Medulla oblongata (tissue), 1 donor: Measurements from ENCODE around the gene MICAL1.
A peak's percentile ranks its signal among the peaks of the same experiment; 100 is the strongest.

Experiments used
- DNase-seq: peaks from one replicate; pipeline ENCODE4 v3.0.0-alpha.2; 2015; ENCODE audit errors: extremely low spot score

The MICAL1 gene

DNA sequence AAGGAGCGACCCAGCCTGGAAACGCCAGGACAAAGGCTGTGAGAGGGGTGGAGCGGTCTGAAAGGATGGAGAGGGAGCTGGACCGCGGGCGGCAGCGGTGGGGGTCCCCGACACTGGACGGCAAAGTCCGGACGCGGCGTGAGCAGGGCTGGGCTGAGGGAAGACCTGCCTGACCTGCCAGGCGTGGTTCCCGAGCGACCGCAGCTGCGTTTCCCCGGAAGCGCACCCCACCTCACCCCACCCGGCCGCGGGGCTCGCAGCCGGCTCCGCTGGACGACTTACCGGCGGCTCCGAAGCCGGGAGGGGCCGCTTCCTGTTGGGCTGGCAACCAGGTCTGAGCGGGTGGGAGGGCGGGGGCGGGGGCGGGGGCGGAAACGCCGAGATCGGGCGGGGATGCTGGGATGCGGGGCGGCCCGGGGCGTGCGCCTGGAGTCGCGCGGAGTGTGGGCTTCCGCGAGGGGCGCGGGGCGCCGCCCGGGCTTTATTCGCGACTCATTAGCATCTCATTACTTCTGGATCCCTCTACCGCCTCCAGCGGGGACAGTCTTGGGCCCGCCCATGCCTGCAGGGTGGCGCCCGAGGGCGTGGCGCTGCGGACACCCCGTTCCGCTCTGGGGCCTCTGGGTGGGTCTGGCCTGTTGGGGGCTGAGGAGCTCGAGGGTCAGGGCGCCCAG, at the start of gene MICAL1:
TSS of gene MICAL1 (minus strand) at position 336 of the 674 bp plus-strand sequence. CDS start 1,576 bp downstream, outside the sequence.
- peak; percentile 72 for DNase-seq

DNA sequence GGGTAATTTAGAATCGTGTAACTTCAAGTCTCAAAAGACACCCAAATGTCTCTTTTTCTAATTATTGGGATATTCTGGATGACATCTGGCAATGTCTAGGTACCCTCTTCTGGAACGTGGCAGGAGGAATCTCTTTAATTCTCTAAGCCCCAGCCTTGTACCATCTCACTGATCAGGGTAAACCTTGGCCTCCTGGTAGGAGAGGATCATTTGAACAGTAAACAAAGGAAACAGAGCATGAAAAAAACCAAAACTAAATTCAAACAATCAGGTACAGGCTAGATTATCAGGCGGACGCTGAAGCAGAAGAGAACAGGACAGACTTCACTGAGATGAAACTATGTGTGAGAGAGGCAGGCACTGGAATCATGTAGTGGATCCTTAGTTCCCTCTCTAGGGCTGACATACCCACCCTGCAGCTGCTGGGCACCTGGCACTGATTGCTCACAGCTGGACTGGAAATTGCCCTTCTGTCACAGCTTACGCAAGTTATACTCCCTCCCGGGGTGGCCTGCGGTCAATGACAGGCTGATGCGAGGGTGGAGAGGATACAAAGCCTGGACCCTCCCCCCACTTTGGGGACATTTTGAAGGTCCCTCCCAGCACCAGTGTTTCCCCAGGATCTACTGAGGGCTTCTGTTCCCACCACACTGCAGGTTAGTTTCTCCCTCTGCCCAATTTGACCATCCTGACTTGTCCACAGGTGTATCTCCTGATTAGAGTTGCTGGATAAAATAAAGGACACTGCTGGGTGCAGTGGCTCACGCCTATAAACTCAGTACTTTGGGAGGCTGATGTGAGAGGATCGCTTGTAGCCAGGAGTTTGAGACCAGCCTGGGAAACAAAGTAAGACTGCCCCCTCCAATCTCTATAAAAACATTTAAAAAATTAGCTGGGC, 48.0 kb upstream of the MICAL1 start:
- no peak for DNase-seq

DNA sequence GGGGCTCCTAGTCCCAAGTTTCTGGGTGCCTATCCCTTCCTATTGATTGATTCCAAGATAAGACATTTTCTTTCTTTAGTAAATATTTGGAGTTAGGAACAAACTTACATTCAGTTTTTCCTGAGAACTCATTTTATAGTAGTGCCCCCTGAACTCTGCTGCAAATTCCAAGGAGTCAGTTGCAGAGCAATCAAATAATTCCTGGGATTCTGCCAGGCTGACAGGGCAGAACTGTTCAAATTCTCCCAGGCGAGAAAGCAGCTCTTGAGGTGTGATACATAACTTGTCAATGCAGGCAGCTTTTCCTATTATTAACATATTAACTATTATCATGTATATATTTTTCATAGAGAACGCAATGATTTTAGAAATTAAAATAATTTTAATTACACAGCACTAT, 43.4 kb upstream of the MICAL1 start:
- DNase-seq = no peak

DNA sequence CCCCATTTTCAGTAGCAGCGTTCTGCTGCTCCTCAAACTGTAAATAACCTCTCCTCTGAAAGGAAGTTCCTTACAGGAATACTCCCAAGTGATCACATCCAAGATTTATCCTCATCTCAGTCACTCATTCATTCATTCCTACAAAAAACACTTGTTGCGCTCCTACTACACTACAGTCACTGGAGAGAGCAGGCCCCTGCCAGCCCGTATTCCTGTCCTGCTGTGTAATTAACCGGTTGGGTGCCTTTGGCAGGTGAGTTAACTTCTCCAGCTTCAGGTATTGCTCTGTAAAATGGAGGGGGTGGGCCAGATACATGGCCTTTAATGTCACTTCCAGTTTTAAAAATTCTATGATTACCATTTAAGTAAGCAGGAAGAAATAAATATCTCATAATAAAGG, 42.5 kb upstream of the MICAL1 start:
- DNase-seq = no peak

GRCh38 chr6:109496036-109496772, 40.6 kb upstream of the MICAL1 start:
- no peak for DNase-seq

- no peak for DNase-seq
Measured at GRCh38 chr6:109493865-109494264, 38.3 kb upstream of the MICAL1 start.

DNA sequence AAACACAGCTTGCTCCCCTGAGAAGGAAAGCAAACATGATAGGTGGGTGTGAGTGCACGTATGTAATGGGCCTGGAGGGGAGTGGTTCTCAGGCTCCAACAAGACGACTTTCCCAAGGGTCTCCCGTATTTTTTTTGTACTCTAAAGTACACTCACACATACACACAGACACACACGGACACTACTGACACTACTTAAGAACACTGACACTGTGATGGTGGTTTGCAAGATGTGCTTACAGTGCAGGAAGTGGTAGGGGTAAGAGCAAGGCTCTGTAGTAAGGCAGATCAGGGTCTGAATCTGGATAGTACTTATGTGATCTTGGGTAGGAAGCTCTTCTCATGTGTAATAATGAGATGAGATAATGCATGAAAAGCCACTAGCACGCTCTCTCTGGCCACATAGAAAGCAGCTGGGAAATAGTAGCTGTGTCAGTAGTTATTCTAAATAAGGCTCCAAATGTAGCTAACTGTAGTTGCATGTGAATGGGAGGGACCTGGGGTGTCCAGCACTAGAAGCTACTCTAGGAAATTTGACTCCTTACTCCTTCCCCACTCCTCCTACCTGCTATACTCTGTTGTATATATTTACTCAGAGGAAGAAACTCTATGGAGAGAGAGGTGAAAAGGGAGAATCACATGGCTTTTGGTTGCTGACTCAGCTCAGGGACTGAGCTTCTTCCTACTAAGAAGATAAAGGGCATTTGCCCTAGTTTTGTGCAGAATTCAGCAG, 35.8 kb upstream of the MICAL1 start:
- DNase-seq = no peak

- DNase-seq = no peak
Measured at GRCh38 chr6:109490713-109491112, 35.1 kb upstream of the MICAL1 start.

- no peak for DNase-seq
Measured at GRCh38 chr6:109488001-109488400, 32.4 kb upstream of the MICAL1 start.

GRCh38 chr6:109486068-109486467, 30.5 kb upstream of the MICAL1 start:
- no peak for DNase-seq

- no peak for DNase-seq
Measured at GRCh38 chr6:109485266-109485935, 29.8 kb upstream of the MICAL1 start.

DNA sequence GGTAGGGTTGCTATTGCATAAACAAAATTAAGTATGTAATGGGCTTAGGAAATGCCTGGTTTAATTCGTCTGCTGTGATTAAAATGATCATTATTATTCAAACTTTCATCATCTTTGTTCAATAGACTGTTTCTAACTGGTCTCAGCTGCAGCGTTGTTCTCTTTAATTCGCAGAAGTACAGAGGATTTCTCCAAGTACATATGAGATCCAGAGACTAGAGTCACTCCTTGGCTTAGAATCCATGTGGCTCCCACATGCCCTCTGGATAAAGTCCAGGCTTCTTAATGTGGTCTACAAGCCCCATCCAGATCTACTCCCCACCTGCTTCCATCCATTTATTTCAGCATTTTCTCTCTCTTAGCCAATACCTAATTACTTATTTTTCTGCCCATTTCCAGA, 28.6 kb upstream of the MICAL1 start:
- no peak for DNase-seq

DNA sequence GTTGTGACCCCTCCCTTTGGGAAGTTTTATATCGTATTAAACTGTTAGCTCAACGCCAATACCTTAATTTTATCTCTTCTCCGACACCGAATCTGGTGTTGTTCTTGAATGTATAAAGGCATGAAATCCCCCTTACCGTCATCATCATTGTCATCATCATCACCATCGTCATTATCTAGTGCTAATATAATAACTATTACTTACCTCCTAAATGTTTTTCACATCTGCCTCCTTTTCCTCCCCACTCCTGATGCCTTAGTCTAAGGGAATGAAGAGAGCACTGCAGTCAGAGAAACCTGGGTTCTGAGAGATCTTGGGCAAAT, 28.1 kb upstream of the MICAL1 start:
- peak; percentile 48 for DNase-seq

- peak; percentile 92 for DNase-seq
Measured at GRCh38 chr6:109482905-109483734, 27.5 kb upstream of the MICAL1 start, which contains the start of gene ZBTB24. TSS of gene ZBTB24 (minus strand) at chr6:109483219. CDS start at chr6:109482026, 1,193 bp downstream.

GRCh38 chr6:109480993-109481480, 25.5 kb upstream of the MICAL1 start:
- no peak for DNase-seq

DNA sequence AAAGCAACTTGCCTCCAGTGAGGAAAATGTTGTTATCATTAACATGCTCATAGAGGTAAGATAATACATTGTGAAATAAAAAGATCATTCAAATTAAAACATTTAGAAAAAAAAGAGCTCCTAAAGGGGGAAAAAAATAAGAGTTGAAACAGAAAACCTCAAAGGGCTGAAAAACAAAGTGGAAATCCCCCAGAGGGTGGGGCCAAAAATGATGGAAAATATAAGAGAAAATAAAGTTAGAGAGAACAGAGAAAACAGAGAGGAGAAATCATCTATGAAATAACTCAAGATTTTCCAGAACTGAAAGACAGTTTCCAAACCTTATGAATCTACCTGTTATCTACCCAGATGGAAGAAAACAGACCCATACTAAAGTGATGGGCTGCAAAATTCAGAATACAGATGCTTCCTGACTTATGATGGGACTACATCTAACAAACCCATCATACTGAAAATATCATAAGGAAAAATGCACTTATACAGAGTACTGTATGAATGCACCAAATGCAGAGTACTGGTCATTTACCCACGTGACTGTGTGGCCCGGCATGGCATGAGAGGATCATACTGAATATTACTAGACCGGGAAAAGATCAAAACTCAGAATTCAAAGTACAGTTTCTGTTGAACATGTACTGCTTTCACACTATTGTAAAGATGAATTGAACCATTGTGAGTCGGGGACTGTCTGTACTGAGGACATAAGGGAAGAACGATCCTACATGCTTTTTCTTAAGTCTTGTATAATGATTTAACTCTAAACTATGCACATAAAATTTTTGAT, 23.5 kb upstream of the MICAL1 start:
- DNase-seq = no peak

- DNase-seq = no peak
Measured at GRCh38 chr6:109478222-109478805, 22.7 kb upstream of the MICAL1 start.

DNA sequence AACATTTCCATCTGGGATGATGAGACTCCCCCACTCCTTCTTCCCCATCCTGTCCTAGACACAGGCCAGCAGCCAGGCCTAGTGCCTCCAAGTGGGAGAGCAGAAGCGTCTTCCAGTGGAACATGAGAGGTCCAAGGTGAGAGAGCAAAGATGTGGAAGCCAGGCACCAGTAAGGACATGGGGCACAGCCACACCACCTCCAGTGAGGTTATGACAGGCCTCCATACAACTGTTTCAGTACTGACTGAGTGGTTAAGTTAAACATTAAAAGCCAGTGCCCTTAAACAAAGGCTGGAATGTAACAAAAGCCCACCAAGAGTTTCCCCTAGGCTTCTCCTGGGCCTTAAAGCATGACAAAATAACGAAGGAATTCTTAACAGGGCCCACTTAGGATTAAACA, 22.2 kb upstream of the MICAL1 start:
- DNase-seq = no peak

DNA sequence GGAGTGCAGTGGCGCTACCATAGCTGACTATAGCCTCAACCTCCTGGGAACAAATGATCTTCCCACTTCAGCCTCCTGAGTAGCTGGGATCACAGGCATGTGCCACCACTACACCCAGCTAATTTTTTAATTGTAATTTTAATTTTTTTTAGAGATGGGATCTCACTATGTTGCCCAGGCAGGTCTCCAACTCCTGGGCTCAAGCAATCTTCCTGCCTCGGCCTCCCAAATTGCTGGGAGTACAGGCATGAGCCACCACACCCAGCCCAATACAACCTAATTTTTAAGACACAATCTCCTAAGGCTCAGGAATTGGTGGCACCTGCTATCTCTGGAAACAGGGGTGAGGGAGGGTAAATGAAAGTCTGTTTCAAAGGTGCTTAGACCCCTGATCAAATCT, 21.6 kb upstream of the MICAL1 start:
- DNase-seq = no peak
